RPMI7951 (cell line): ENCODE measurements around the gene TLK1. TPM values are rescaled to one million over a fixed set of nuclear protein-coding genes. Genes with fewer than 3 reads are reported as not detected.
A peak's percentile ranks its signal among the peaks of the same experiment; 100 is the strongest.

Experiments used
- DNase-seq: peaks from one replicate; pipeline ENCODE4 v3.0.0-alpha.2; 2012; ENCODE audit warnings: low read depth
- total RNA-seq: library from RNA; depleted of rRNA; stranded (reverse); fragments of >200 nt; shearing (Covaris generic); gene quantifications from 2 replicates; pipeline ENCODE4 v1.2.3, GENCODE V29; 2014; rRNA removed

The TLK1 gene
- 10.5 and 13.6 TPM in 2 replicates for total RNA-seq

GRCh38 chr2:171160119-171160955 is at the start of gene TLK1:
TLK1 (minus strand) TSS chr2:171160893; CDS start chr2:171160428, 465 bp downstream.
- DNase-seq = peak; percentile 71

DNA sequence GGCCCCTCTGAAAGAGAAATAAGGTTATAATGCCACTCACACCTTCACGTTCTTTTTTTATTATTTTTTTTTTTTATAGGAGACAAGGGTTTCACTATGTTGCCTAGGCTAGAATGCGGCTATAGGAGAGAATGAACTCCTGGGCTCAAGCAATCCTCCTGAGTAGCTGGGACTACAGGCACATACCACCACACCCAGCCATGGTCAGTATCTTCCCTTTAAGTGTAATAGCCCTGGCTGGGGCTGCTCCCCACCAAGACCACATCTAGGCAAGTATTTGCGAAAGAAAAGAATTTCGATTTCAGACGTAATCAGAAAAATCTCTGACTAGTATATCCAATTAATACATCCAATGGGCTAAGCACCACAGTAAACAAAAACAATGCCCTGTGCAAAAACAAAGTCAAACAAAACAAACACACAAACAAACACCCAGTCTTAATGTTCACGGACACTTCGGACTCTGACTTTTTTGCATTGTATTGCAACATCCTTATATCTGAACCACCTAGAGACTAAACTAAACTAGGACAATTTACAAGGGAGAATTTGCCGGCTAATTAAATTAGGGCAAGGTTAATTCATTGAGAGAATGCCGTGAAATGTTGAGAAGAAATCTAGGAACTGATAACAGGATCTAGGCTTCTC is 49.6 kb upstream of the TLK1 start:
- DNase-seq = no peak

GRCh38 chr2:171208657-171209056 is 48.0 kb upstream of the TLK1 start:
- no peak for DNase-seq

- no peak for DNase-seq
These were observed 45.9 kb upstream of the TLK1 start for GRCh38 chr2:171206422-171207115.

DNA sequence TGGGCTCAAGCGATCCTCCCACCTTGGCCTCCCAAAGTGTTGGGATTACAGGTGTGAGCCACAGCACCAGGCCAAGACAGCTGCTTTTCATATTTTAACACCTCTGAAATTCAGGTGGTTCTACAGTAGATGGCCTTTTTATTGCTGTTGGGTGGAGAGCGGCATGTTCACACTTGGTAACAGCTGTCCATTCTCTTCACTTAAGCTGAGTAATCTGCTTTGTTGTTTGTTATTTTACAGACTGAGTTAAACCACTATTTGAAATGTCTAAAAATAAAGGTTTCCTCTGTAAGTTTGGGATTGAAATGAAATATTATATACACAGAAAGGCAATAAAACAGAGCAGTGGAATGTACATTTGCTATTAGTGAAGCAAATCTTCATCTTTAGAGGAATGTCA is 44.9 kb upstream of the TLK1 start:
- DNase-seq = no peak

- no peak for DNase-seq
These were observed 41.1 kb upstream of the TLK1 start for GRCh38 chr2:171201767-171202166.

- no peak for DNase-seq
These were observed 40.6 kb upstream of the TLK1 start for GRCh38 chr2:171201271-171201670.

DNA sequence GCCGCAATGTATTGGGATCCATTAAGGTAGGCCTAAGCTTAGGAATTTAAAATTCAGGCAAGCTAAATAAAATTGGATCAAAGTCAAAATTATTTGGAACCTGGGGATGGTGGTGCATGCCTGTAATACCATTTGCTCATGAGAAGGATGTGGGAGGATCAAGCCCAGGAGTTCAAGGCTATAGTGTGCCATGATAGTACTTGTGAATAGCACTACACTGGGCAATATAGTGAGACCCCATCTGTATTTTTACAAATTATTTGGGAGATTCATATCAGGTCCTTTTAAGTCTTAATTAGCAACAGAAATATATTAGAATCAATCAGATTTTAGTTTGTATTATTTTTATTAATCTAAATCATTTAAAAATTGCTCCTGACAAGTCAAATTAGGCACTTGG is 39.8 kb upstream of the TLK1 start:
- DNase-seq = no peak

DNA sequence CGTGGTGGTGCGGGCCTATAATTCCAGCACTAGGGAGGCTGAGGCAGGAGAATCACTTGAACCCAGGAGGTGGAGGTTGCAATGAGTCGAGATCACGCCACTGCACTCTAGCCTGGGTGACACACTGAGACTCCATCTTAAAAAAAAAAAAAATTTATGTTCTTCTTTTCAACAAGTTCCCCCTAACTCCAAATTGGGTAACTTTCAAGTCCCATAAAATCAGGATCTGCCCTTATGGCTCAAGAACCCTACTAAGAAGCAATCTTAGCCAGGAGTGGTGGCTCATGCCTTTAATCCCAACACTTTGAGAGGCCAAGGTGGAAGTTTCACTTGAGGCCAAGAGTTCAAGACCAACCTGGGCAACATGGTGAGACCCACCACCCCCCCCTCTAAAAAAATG is 30.3 kb upstream of the TLK1 start:
- no peak for DNase-seq

GRCh38 chr2:171187819-171188218 is 27.1 kb upstream of the TLK1 start:
- DNase-seq = no peak

DNA sequence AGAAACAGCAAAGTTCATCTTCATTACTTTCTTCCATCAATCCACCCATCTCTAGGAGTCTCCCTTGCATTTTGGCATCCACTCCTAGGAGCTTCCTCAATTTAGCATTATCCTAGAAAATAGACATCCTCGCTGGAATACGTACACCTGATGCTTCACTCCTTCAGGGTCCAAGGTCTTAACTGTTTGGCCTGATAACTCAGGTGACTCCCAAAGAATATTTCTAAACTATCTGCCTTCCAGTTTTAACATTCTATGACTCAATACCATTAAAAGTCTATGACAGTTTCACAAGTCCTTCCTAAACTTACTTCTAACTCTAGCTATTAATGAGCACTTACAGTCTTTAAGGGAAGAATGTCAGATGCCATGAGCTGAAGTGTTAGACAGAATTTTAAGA is 26.5 kb upstream of the TLK1 start:
- DNase-seq = no peak

- DNase-seq = peak; percentile 46
These were observed 25.2 kb upstream of the TLK1 start for GRCh38 chr2:171185941-171186340.

- no peak for DNase-seq
These were observed 24.6 kb upstream of the TLK1 start for GRCh38 chr2:171185165-171185818.

- DNase-seq = no peak
These were observed 20.7 kb upstream of the TLK1 start for GRCh38 chr2:171181064-171182049.

- DNase-seq = no peak
These were observed 19.7 kb upstream of the TLK1 start for GRCh38 chr2:171180229-171180930.

DNA sequence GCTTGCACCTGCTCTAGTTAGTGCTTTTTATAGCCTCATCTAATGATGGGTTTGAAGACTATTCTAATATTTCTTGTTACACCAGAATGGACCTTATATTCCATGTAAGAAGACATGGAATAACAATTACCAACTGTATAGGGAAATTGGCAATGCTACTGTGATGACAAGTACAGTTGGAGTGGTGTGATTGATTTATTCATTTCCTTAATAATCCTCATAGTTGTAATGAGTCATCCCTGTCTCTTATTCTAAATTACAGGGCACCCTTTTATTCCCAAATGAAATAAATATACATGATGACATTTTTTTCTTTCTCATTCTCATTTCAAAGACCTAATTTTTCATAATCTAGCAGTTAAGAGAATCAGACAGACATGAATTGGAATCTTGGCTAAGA is 18.3 kb upstream of the TLK1 start:
- no peak for DNase-seq

GRCh38 chr2:171176516-171176915 is 15.8 kb upstream of the TLK1 start:
- DNase-seq = no peak

DNA sequence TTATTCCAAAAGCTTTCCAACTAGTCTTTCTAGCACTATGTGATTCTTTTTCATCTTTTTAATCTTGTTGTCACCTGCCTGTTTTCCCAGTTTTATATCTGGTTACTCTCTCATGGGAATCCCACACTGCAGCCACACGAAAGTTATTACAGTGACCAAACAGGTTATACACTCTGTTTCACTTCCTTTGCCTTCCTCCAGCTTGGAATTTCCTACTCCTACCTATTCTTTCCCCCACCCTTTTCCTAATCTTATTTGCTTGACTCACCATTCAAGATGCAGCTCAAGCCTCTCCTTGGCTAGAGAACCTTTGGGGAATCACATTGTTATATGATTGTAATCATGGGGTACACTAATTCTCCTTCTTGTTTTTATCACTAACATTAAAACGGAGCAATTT is 13.4 kb upstream of the TLK1 start:
- DNase-seq = no peak

DNA sequence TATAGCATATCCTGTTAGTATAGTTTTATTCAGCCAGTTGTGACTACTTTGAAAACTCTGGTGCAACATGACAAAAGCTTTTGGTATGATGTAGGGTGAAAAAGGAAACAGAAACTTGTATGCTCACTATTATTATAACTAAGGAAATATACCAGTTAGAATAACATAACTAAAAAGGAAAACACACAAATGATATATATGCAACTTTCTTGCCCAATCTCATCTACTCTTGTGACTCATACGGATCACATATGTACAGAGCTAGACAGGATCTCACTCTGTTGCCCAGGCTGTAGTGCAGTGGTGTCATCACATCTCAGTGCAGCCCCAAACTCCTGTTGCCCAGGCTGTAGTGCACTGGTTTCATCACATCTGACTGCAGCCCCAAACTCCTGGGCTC is 12.4 kb upstream of the TLK1 start:
- no peak for DNase-seq

- DNase-seq = no peak
These were observed 11.1 kb upstream of the TLK1 start for GRCh38 chr2:171171808-171172207.
